ENCODE measurements around the gene PAX7.

Gene PAX7

GRCh38 chr1:18725231-18725895 lies 94.7 kb downstream of the PAX7 start:
- no peak overlapping the region for H3K4me3 ChIP-seq (ENCODE audit: low read length)
- TF ChIP-seq CTCF (IDR thresholded peaks at IDR 0.05; ENCODE audit: low read depth, low read length) (no peak), EZH2phosphoT487 (IDR thresholded peaks at IDR 0.05; ENCODE audit: low read depth) (no peak)
- H3K36me3 ChIP-seq (replicated peaks; ENCODE audit: low read depth, low read length) = no peaks in the 10 kb centered on the region
- no peaks in the 10 kb centered on the region for H3K9me3 ChIP-seq (ENCODE audit: insufficient read depth, low read length)
- no peaks in the 10 kb centered on the region for H3K27me3 ChIP-seq (ENCODE audit: low read depth, low read length)
- H3K4me2 ChIP-seq (ENCODE audit: low read length) = no peak overlapping the region
- H3K9ac ChIP-seq (ENCODE audit: low read length) = no peak overlapping the region
- H3K4me1 ChIP-seq (ENCODE audit: low read length) = no peaks in the 10 kb centered on the region
- H4K20me1 ChIP-seq (ENCODE audit: insufficient read depth, low read length) = no peaks in the 10 kb centered on the region
- H2AFZ ChIP-seq (ENCODE audit: low read depth, low read length) = no peak overlapping the region
- H3K79me2 ChIP-seq (ENCODE audit: low read length) = no peaks in the 10 kb centered on the region
- H3K27ac ChIP-seq (ENCODE audit: low read length) = no peak overlapping the region

- Histone ChIP-seq H3K4me3 (ENCODE audit: low read length) (no peak overlapping the region), H3K9me3 (ENCODE audit: insufficient read depth, low read length) (no peaks in the 10 kb centered on the region), H3K36me3 (replicated peaks; ENCODE audit: low read depth, low read length) (no peaks in the 10 kb centered on the region), H2AFZ (ENCODE audit: low read depth, low read length) (no peak overlapping the region), H3K4me1 (ENCODE audit: low read length) (no peaks in the 10 kb centered on the region), H3K9ac (ENCODE audit: low read length) (no peak overlapping the region), H3K27ac (ENCODE audit: low read length) (no peak overlapping the region), H4K20me1 (ENCODE audit: insufficient read depth, low read length) (no peaks in the 10 kb centered on the region), H3K27me3 (ENCODE audit: low read depth, low read length) (no peaks in the 10 kb centered on the region), H3K4me2 (ENCODE audit: low read length) (no peak overlapping the region), H3K79me2 (ENCODE audit: low read length) (no peaks in the 10 kb centered on the region)
- TF ChIP-seq EZH2phosphoT487 (IDR thresholded peaks at IDR 0.05; ENCODE audit: low read depth) (no peak), CTCF (IDR thresholded peaks at IDR 0.05; ENCODE audit: low read depth, low read length) (no peak)
Measured at GRCh38 chr1:18726368-18726767, 95.7 kb downstream of the PAX7 start.

- H3K36me3 ChIP-seq (replicated peaks; ENCODE audit: low read depth, low read length) = no peaks in the 10 kb centered on the region
- H3K4me3 ChIP-seq (ENCODE audit: low read length) = no peak overlapping the region
- H3K27me3 ChIP-seq (ENCODE audit: low read depth, low read length) = no peaks in the 10 kb centered on the region
- H3K9me3 ChIP-seq (ENCODE audit: insufficient read depth, low read length) = no peaks in the 10 kb centered on the region
- no peaks in the 10 kb centered on the region for H3K4me1 ChIP-seq (ENCODE audit: low read length)
- no peak overlapping the region for H3K9ac ChIP-seq (ENCODE audit: low read length)
- no peak overlapping the region for H3K4me2 ChIP-seq (ENCODE audit: low read length)
- H3K79me2 ChIP-seq (ENCODE audit: low read length) = no peaks in the 10 kb centered on the region
- no peaks in the 10 kb centered on the region for H4K20me1 ChIP-seq (ENCODE audit: insufficient read depth, low read length)
- H2AFZ ChIP-seq (ENCODE audit: low read depth, low read length) = no peak overlapping the region
- no peak overlapping the region for H3K27ac ChIP-seq (ENCODE audit: low read length)
- TF ChIP-seq EZH2phosphoT487 (IDR thresholded peaks at IDR 0.05; ENCODE audit: low read depth) (no peak), CTCF (IDR thresholded peaks at IDR 0.05; ENCODE audit: low read depth, low read length) (no peak)
Measured at GRCh38 chr1:18727956-18728355, 97.3 kb downstream of the PAX7 start.

- Histone ChIP-seq H3K27ac (ENCODE audit: low read length) (no peak overlapping the region), H3K27me3 (ENCODE audit: low read depth, low read length) (no peaks in the 10 kb centered on the region), H3K4me2 (ENCODE audit: low read length) (no peak overlapping the region), H2AFZ (ENCODE audit: low read depth, low read length) (no peak overlapping the region), H3K4me3 (ENCODE audit: low read length) (no peak overlapping the region), H3K4me1 (ENCODE audit: low read length) (no peaks in the 10 kb centered on the region), H3K79me2 (ENCODE audit: low read length) (no peaks in the 10 kb centered on the region), H3K9ac (ENCODE audit: low read length) (no peak overlapping the region), H4K20me1 (ENCODE audit: insufficient read depth, low read length) (no peaks in the 10 kb centered on the region), H3K36me3 (replicated peaks; ENCODE audit: low read depth, low read length) (no peaks in the 10 kb centered on the region), H3K9me3 (ENCODE audit: insufficient read depth, low read length) (no peaks in the 10 kb centered on the region)
- TF ChIP-seq CTCF (IDR thresholded peaks at IDR 0.05; ENCODE audit: low read depth, low read length) (no peak), EZH2phosphoT487 (IDR thresholded peaks at IDR 0.05; ENCODE audit: low read depth) (no peak)
Measured at GRCh38 chr1:18730321-18730720, 99.7 kb downstream of the PAX7 start.
